Esophagus muscularis mucosa (tissue), 4 donors: ENCODE data around the gene SDR42E1.

ENCODE experiments used
- EP300 ChIP-seq: sonication (generic); formaldehyde crosslinking; IDR thresholded peaks from one replicate; pipeline ENCODE4 v1.6.1; 2017; ENCODE audit warnings: antibody characterized with exemption
- POLR2A ChIP-seq: fragments of 450-650 bp; IDR thresholded peaks from one replicate; pipeline ENCODE4 v1.6.1; 2017; ENCODE audit warnings: antibody characterized with exemption, moderate library complexity, mild to moderate bottlenecking, low read depth
- POLR2AphosphoS5 ChIP-seq, 2 donors: sonication (generic); formaldehyde crosslinking; IDR thresholded peaks; one replicate each; pipeline ENCODE4 v1.6.1; 2017; ENCODE audit warnings: antibody characterized with exemption in 2 of 2
- TF ChIP-seq, protein P1 (sequence below), 3 experiments: fragments of 200-600 bp in 2 of 3; fragments of 450-650 bp in 1 of 3; sonication (generic) in 2 of 3; IDR thresholded peaks; one replicate each; pipeline ENCODE4 v1.5.1; 2017 to 2019; ENCODE audit warnings: antibody characterized with exemption in 3 of 3, mild to moderate bottlenecking in 2 of 3, moderate library complexity in 1 of 3

DNA sequence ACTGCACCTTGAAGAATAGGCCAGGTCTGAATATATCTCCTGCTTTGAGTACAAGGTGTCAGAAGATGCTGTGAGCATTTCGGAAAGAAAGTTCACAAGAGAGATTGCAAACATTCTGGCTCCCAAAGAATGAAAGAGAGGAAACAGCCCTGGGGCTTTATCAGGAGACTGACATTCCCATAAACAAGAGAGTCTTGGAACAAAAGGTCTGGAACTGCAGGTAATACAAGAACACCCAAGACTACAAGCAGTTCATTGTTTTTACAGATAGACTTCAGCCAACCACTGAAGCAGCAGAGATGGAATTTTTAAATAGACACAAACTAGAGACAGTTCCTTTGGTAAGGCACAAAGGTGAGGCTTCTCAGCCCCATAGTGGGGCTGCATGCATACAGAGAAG lies 38.2 kb upstream of the SDR42E1 start:
- no peak for TF ChIP-seq POLR2A
- no peak for TF ChIP-seq POLR2AphosphoS5 (IDR thresholded peaks at IDR 0.05)
- TF ChIP-seq, protein P1, sequence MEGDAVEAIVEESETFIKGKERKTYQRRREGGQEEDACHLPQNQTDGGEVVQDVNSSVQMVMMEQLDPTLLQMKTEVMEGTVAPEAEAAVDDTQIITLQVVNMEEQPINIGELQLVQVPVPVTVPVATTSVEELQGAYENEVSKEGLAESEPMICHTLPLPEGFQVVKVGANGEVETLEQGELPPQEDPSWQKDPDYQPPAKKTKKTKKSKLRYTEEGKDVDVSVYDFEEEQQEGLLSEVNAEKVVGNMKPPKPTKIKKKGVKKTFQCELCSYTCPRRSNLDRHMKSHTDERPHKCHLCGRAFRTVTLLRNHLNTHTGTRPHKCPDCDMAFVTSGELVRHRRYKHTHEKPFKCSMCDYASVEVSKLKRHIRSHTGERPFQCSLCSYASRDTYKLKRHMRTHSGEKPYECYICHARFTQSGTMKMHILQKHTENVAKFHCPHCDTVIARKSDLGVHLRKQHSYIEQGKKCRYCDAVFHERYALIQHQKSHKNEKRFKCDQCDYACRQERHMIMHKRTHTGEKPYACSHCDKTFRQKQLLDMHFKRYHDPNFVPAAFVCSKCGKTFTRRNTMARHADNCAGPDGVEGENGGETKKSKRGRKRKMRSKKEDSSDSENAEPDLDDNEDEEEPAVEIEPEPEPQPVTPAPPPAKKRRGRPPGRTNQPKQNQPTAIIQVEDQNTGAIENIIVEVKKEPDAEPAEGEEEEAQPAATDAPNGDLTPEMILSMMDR (IDR thresholded peaks at IDR 0.05) = no peak
- TF ChIP-seq EP300 = no peak
